ENCODE data around the gene WDR7. TPM values are rescaled to one million over a fixed set of nuclear protein-coding genes. Genes with fewer than 3 reads are reported as not detected.

WDR7 gene
- total RNA-seq, 1 donor from 2014 or later = 113 TPM

- DNase-seq (ENCODE audit: low spot score in 2 of 2) = no peak
- FAIRE-seq = no peak
Measured at GRCh38 chr18:56921896-56922480, 270.8 kb downstream of the WDR7 start.

DNA sequence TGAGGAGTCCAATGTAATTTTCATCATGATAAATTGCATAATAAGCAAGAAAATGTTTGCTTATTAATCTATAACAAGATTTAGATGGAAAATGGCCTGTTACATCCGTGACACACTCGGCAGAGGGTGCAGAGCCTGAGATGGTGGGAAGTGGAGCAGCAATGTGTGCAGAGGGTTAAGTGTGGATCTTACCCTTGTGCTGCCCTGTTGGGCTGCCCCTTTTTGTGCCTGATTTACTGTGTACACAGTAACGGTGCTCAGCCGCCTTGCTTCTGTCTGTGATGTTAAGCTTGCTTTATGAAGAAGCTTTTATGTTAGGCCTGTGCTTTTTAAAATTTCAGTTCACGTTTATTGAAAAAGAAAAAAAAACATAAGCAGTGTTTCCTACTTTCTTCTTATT, 275.6 kb downstream of the WDR7 start:
- no peak for FAIRE-seq
- DNase-seq (ENCODE audit: low spot score in 2 of 2) = no peak

DNA sequence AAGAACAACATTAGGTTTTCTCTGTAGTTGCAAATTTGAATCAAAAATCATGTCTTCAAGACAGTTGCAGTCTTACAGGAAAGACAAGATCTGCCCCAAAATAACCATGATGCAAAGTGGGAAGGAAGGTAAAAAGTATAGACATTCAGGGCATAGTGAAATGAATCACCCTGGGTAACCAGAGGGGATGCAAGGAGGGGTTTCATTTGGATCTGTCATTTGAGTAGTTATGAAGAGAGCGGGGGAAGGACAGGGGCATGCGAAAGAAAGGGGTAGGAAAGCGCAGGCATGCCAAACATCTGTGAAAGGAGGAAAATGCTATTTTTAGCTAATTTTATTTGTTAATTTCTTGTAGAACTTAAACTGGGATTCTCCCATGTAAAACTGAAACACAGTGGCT, 276.6 kb downstream of the WDR7 start:
- FAIRE-seq = no peak

DNA sequence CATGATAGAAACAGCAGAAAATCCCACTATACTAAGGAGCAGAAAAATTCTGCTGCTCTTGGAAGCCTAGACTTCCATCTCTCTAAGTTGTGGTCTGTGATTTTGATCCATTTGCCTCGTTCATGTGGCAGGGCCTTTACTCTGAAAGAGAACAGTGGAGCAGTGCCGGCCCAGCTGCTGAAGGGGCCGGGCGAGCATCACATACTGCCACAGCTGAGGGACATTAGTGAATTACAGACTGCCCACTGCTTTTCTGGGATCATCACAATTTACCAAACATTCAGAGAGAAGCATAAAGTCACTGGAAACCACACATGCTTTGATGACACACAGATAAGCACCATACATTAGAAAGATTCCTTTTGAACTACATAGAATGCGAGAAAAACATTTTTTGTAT, 278.7 kb downstream of the WDR7 start:
- FAIRE-seq (no peak), DNase-seq (ENCODE audit: low spot score in 2 of 2) (no peak)

More for the DNA sequence above, 276.6 kb downstream of the WDR7 start:
- no peak for DNase-seq (ENCODE audit: low spot score in 2 of 2)

GRCh38 chr18:56933472-56933871, 282.3 kb downstream of the WDR7 start:
- DNase-seq (ENCODE audit: low spot score in 2 of 2) = no peak
- no peak for FAIRE-seq

- FAIRE-seq (no peak), DNase-seq (ENCODE audit: low spot score in 2 of 2) (no peak)
Measured at GRCh38 chr18:56934131-56934530, 283.0 kb downstream of the WDR7 start.

- FAIRE-seq = no peak
- DNase-seq (ENCODE audit: low spot score in 2 of 2) = no peak
Measured at GRCh38 chr18:56934906-56935305, 283.7 kb downstream of the WDR7 start.

GRCh38 chr18:56935434-56936040, 284.4 kb downstream of the WDR7 start:
- FAIRE-seq = no peak
- no peak for DNase-seq (ENCODE audit: low spot score in 2 of 2)

DNA sequence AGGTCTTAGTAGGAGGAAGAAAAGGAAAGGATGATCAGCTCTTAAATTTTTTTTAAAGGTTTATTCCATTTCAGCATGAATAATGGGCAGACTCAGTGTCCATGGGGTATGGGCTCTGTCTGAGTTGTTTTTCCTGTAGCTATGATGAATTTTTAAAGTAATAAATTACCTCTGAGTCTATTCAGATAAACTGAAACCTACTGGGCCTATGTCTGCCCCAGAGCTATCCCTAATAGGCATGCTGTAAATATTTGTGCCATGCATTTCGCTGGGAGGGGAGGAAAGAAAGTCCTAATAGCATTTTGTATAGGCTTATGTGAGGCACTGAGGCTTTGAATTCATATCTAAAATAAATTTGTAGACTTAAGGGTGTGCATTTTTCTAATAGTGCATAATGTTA, 285.3 kb downstream of the WDR7 start:
- no peak for DNase-seq (ENCODE audit: low spot score in 2 of 2)
- FAIRE-seq = no peak

- DNase-seq (ENCODE audit: low spot score in 2 of 2) (no peak), FAIRE-seq (peak; percentile 3)
Measured at GRCh38 chr18:56937874-56938430, 286.8 kb downstream of the WDR7 start.

DNA sequence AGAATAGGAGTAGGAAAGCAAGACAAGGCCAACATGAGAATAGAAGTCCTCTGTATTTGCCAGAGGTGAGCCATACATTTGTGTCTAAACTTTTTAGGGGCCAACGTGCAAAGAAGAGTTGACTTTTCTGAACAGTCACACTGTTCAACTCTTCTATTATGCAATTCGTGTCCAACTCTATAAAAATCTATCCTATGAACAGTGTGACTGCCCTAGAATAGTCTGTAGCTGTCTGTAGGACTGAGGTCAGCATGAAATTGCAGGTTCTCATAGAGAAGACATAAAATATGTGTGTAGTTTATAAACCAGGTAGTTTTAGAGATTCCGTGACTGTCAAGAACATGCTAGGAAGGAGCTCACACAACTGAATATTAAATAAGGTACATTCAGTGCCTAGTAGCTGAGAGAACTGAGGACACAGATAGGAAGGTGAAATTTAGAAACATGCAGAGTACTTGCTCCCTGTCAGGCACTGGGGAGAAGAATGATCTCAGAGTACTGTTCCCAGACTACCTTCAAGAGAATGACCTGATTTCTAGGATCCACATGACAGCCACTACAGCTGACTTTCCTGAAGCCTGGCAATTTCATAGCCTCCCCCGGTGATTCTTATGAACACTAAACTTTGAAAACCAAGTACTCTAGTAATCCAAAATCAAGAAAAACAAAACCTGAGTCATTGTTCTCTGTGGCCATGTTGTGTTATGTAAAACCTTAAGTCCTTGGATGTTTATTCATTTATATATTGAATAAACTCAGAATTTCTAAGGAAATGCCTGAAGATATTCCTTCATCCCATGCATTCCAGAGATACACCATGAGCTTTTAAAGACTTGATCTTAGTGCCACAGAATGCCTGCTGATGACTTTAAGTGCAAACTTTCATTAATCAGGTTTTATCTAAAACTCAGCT, 294.3 kb downstream of the WDR7 start:
- DNase-seq (ENCODE audit: low spot score in 2 of 2) (no peak), FAIRE-seq (no peak)

DNA sequence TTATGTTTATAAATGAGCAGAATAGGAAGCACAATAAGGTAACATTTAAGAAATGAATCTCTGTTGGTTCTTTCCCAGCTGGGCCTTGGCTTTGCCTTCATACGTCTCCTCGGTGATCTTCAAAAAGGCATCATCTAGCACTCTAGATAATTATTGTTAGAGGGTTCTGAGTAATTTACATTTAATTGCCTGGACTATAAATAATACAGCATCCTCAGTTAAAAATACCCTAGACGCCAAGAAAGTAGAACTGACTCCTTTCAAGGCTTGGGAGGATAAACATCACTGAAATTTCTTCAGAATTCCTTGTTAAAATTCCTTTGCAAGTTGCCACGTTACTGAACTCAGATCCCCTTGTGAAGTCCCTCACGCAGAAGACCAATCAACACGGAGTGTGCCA, 296.1 kb downstream of the WDR7 start:
- FAIRE-seq = no peak
- DNase-seq (ENCODE audit: low spot score in 2 of 2) = no peak

DNA sequence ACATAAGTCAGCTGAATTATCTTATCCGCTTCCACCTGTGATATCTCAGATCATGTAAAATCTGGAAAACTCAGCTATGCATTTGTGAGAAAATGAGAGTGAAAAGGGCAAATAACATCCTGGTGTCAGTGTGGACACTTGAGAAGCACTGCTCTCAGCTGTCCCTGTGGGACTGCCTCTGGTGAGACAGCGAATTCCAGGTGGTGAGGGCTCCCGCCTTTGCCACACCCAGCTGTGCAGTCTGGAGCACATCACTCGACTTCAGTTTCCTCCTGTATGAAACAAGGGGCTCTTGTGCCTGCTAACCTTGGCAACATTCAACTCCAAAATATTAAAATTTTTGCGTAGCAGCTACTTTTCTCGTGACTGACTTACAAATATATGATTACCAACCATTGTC, 300.9 kb downstream of the WDR7 start:
- no peak for DNase-seq (ENCODE audit: low spot score in 2 of 2)
- FAIRE-seq = no peak

GRCh38 chr18:56953428-56954198, 302.5 kb downstream of the WDR7 start:
- DNase-seq (ENCODE audit: low spot score in 2 of 2) (no peak), FAIRE-seq (no peak)

DNA sequence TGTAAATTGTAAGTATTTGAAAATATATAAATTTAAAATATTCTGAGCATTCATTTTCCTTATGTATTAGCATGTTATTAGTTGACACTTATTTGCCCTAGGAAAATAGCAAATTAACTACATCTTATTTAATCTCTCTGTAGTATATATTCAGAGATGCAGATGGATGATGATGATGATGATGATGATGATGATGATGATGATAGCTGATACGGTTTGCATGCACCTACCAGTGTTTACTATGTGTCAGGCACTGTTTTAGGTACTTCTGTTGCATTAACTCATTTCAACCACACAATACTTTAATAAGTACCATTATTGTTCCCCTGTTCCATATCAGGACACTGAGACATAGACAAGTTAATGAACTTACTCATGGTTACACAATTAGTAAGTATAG, 304.3 kb downstream of the WDR7 start:
- no peak for DNase-seq (ENCODE audit: low spot score in 2 of 2)
- no peak for FAIRE-seq

GRCh38 chr18:56959120-56959519, 308.0 kb downstream of the WDR7 start:
- DNase-seq (ENCODE audit: low spot score in 2 of 2) = no peak
- no peak for FAIRE-seq

GRCh38 chr18:56962322-56962721, 311.2 kb downstream of the WDR7 start:
- FAIRE-seq = no peak
- DNase-seq (ENCODE audit: low spot score in 2 of 2) = no peak

DNA sequence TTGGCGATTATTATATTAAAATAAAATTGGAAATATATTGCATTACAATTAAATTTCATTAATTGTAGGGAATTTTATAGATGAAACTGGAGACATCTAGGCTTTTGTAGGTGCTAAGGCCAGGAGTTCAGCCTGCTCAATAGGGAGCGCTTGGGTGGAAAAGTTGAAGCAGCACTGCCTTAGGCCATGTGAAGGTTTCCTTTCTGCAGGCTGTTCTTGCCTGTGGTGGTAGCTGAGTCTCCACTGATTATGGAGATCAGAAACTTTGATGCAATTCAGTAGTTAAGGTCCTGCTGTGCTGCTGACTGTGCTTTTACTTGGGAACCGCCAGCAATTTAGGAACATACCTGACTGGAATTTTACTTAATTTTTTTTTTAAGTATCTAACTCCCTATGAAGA, 315.9 kb downstream of the WDR7 start:
- DNase-seq (ENCODE audit: low spot score in 2 of 2) = no peak

GRCh38 chr18:56973487-56973886, 322.3 kb downstream of the WDR7 start:
- FAIRE-seq = no peak
- no peak for DNase-seq (ENCODE audit: low spot score in 2 of 2)

More for the DNA sequence above, 315.9 kb downstream of the WDR7 start:
- FAIRE-seq = no peak

DNA sequence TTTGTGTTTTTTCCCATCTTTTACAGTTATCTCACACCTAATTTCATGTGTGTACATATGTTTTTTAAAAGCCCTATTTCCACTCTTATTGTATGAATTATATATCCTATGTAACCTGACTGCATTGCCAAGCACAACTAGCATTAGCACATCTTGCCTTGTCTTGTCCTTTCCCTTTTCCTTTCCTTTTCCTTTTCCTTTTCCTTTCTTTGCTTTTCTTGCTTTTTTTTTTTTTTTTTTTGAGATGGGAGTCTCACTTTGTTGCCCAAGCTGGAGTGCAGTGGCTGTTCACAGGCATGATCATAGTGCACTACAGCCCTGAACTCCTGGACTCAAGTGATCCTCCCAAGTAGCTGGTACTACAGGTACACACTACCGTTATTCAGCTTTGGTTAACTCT, 323.0 kb downstream of the WDR7 start:
- DNase-seq (ENCODE audit: low spot score in 2 of 2) (no peak), FAIRE-seq (no peak)

DNA sequence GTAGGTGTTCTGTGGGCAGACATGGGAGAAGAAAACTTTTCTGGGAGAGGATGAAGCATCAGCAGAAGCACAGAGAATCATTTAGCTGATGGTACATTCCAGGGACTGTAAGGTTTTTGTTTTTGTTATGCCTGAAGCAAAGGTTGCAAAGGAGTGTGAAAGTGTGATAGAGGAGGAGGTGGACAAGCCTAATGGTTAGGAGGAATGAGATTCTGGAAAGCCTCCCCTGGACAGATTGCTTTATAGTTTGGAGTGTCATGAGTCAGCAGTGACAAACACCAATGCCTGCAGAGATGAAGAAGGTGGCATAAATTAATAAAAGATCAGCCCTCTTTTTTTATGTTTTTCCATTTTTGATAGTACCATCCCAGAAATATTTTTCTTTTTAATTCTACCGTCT, 324.1 kb downstream of the WDR7 start:
- FAIRE-seq (no peak), DNase-seq (ENCODE audit: low spot score in 2 of 2) (no peak)
